Activated CD4-positive, alpha-beta T cell treated with anti-CD3 and anti-CD28 coated beads for 24 hours (primary cell): ENCODE data around the gene AKR1C2.
"Not testable (repeated sequence)": the region's sequence is repeated elsewhere in the genome, so short reads cannot be mapped to it uniquely, and the experiment has no call there.

ENCODE experiments used
- DNase-seq, 2 donors: peaks; one replicate each; pipeline ENCODE4 v3.0.0-alpha.2; 2020; ENCODE audit warnings: low read depth in 2 of 2

The AKR1C2 gene

DNA sequence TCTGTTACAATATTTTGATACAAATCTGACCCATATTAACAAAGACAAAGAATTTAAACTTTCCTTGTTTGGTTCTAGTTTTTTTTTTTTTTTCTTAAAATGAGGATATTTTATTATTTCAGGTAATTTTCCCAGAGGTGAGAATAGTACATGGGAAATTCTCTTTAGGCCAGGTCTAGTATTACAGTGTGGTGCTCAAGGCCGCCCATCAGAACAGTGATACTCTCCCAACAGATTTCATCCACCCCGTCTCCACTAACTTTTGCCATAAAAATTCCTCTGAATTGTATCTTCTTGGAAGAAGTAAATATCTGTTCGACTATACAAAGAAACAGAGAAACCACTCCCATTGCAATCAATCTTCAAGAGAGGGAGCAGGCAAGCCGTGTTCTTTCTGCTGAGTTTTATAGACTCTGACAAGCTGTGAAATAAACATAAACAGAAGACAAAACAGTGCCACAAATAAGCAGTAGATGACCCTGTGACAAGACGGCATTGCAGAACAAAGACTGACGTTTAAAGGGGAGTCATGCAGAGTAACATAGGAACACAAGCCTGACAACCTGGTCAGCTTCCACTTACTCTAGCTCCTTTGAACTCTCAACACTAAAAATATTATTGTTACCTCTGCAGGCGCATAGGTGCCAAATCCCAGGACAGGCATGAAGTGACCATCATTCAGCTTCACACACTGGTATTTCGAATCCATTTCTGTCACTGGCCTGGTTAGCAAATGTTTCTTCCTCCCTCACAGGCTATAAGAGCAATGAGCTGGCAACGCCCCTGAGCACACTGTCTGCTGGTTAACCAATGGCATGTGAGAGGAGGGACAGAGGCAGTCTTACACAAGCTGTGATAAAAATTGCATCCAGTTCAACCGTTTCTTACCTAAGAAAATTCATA lies at the start of gene AKR1C2:
TSS of gene AKR1C2 (minus strand) at position 731 of the 903 bp plus-strand sequence. CDS start at position 709, 22 bp downstream.
- DNase-seq: not testable (repeated sequence)

DNA sequence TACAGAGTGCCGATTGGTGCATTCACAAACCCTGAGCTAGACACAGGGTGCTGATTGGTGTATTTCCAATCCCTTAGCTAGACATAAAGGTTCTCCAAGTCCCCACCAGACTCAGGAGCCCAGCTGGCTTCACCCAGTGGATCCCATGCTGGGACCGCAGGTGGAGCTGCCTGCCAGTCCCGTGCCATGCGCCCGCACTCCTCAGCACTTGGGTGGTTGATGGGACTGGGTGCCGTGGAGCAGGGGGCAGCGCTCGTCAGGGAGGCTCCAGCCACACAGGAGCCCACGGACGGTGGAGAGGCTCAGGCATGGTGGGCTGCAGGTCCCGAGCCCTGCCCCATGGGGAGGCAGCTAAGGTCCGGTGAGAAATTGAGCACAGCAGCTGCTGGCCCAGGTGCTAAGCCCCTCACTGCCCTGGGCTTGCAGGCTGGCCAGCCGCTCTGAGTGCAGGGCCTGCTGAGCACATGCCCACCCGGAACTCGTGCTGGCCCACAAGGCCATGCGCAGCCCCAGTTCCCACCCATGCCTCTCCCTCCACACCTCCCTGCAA lies 49.4 kb upstream of the AKR1C2 start:
- DNase-seq: not testable (repeated sequence)

DNA sequence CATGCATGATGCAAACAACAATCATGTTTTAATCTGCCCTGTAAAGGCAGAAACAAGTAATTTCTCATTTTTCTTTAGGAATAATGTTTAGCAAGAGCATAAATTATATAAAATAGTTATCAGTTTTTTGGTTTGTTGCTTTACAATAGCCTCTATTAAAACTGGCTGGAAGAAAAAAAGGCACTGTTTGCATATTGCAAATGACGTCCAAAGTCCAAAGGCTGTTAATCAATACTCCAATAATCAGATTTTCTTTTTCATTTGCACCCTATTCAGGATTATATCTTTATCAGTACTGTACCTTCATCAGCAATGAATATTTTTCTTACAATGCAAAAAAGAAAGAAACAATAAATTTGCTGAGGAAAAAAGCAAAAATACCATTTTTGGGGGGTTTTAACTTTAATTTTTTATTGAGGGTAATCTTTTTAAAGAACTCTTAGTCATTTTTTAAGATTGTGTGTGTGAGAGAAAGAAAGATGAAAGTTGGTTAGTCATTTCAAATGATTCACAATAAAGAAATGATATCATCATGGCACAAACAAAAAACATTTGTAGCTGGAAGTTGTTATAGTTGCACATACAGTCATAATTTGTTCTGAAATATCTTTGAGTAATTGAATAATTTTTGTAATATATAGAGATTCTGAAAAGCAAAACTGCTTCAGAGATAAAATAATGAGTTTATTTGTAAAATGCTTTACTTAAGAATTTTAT lies 44.4 kb upstream of the AKR1C2 start:
- DNase-seq: no peak

DNA sequence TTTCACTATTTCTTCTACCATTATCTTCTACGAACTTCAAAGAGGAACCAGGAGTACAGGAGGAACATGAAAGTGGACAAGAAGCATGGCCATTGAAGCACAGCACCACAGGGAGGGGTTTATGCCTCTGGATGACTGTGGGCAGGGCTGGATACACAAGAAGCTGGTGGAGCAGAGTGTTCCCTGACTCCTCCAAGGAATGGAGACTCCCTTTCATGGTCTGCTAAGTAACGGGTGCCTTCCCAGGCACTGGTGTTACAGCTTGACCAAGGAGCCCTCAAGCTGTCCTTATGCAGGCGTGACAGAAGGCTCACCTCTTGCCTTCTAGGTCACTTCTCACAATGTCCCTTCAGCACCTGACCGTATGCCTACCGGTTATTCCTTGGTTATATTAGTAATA lies 43.4 kb upstream of the AKR1C2 start:
- not testable (repeated sequence) for DNase-seq

DNA sequence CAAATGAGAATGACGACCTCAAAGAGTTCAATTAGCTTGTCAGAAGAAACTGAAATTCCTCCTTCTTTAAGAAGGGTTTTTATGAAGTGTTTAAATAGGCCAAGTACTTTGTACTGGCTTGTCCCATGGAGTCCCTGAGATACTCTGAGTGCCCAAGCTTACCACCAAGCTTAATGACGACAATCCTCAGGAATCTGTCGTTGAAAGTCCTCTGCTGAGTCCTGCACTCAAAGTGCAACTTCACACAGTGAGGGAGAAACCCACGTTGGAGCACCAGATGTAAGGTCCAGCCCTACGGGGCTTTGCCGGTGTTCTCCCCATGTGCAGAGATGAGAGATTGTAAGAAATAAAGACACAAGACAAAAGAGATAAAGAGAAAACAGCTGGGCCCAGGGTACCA lies 42.8 kb upstream of the AKR1C2 start:
- DNase-seq: no peak

DNA sequence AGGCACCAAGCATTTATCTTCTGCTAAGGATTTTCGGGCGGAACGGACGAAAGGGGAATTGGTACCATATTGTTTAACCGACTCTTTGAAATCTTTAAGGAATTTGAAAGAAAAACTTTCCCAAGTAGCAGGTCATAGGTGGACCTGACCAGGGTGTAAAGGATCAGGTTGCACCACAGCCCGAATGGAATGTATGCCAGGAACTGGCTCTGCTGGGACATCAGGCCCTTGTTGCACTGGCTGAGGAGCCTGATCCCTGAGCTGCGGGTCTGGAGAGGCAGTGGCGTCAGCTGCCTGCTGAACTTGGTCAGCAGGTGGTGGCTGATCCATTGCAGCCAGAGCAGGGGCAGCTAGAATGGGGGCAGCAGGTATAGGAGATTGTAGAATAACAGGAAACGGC lies 41.4 kb upstream of the AKR1C2 start:
- no peak for DNase-seq

DNA sequence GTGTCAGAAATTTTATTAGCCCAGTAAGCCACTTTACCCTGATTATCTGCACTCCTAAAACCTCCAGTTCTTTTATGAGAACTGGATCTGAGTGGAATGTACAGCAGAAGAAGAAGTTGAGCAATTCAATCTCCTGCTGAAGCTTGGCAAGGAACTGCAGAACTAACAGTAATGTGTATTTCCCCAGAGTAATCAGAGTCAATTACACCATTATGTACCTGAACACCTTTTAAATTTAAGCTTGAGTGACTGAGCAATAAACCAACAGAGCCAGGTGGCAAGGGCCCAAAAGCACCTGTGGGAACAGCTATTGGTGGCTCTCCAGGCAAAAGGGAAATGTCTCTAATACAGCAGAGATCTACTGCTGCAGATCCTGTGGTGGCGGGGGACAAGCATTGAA lies 40.1 kb upstream of the AKR1C2 start:
- no peak for DNase-seq

DNA sequence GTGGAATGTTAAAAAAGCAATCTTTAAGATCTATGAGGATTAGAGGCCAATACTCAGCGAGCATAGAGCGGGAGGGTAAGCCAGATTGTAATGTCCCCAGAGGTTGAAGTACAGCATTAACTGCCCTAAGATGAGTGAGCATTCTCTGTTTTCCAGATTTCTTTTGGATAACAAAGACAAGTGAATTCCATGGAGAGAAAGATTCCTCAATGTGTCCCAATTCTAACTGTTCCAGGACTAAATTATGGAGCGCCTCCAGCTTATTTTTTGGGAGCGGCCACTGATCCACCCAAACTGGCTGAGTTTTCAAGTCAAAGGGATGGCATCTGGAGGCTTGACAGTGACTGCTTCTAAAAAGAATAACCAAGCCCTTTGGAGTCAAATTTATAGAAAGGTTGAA lies 39.3 kb upstream of the AKR1C2 start:
- no peak for DNase-seq

DNA sequence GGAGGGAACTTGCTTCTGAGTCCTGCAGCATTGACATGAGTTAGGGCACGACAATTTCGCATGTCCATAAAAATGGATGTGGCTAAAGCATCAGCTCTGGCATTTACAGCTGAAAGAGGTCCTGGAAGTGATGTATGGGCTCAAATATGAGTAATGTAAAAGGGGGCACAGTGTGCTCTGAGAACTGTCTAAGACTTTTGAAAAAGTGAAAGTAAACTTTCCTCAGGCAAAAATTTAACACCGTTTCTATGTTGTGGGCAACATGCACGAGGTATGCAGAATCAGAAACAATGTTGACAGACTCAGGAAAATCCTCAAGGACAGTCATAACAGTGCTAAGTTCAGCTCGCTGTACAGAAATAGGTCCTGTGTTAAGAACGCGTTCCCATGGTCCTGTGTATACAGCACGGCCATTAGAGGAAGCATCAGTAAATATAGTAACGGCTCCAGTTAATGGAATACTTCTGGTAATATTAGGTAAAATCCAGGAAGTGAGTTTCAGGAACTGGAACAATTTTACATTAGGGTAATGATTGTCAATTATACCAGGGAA lies 37.9 kb upstream of the AKR1C2 start:
- no peak for DNase-seq

DNA sequence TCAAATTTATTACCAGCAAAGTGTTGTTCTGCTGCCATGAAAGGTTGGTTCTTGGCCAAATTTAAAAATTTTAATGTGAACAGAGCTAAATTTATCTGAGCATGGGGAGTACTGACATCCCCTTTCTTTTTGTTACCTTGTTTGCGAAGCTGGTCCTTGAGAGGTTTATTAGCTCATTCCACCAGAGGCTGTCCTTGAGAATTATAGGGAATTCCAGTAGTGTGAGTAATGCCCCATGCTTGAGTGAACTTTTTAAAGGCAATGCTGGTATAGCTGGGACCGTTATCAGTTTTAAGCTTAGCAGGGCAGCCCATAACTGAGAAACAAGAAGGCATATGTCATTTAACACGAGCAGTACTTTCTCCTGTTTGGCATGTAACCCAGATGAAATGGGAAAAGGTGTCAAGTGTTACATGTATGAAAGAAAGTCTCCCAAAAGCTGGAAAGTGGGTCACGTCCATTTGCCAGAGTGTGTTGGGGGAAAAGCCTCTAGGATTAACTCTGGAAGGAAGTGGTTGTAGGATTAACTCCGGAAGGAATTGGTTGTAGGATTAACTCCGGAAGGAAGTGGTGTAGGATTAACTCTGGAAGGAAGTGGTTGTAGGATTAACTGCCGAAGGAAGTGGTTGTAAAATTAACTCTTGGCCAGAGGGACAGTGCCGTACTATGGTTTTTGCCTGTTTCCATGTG lies 37.3 kb upstream of the AKR1C2 start:
- DNase-seq: no peak

DNA sequence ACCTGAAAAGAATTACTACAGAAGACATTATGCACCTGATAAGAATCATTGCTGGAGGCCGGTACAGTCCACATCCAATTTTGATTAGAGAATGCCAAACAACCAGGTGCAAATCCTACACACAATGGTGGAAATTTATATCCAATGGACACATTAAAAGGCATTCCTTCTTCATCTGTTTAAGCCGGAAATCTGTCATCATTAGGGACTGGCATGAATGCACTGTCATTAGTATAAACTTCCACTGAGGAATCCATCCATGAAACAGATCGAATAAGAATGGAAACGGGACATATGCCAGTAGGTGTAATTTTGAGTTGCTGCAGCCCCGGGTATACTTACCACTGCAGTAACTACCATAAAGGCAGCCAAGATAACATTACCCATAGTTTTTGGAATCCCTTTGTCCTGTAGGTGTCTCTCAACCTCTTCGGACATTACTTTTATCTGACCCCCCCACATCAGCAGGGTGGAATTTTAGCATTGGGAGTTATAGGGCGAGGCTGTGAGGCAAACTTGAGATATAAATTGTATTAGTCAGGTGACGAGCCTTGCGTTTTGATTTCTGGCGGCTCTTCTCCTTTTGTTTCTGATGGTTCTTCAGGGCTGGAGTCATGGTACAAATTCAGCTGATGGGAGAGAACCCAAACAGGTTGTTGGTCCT lies 36.5 kb upstream of the AKR1C2 start:
- no peak for DNase-seq

DNA sequence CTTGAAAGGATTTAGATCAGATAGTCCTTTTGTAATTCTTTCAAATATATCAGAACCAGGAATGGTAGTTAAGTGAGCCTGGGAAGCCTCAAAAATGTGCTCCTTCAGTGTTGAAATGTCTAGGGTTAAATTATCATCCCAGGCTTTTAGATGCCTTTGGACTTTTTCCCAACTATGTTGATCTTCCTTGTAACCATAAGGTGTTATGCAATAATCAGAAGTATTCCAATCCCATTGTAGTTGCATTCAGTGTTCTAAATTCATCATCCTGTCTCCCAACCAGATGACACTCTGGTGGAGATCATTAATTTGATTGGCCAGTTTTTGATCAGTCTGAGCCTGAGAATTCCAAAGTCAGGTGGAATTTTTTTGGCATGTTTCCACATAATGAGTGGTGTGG lies 35.1 kb upstream of the AKR1C2 start:
- no peak for DNase-seq

DNA sequence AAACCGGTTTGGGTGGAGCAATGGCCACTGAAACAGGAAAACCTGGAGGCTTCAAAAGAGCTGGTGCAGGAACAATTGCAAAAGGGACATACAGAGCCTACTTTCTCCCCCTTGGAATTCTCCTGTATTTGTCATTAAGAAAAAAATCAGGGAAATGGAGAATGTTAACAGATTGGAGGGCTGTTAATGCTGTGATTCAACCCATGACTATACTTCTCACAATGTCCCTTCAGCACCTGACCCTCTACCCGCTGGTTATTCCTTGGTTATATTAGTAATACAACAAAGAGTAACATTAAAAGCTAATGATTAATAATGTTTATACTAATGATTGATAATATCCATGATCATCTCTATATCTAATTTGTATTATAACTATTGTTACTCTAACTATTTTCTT lies 34.4 kb upstream of the AKR1C2 start:
- no peak for DNase-seq

DNA sequence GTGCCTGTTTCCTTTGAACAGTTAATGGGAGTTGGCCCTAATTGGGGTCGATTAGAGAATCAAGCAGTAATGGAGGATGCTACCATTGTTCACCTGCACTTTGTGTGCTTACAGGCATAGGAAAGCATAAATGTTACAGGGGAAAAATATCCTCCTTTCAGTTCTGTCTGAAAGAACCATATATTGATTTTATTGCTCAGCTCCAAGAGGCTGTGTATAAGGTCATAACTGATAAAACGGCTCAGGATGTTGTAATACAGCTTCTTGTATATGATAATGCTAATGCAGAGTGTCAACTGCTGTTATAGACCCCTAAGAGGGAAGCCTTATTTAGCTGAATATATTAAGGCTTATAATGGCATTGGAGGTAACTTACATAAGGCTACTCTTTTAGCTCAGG lies 32.9 kb upstream of the AKR1C2 start:
- no peak for DNase-seq

DNA sequence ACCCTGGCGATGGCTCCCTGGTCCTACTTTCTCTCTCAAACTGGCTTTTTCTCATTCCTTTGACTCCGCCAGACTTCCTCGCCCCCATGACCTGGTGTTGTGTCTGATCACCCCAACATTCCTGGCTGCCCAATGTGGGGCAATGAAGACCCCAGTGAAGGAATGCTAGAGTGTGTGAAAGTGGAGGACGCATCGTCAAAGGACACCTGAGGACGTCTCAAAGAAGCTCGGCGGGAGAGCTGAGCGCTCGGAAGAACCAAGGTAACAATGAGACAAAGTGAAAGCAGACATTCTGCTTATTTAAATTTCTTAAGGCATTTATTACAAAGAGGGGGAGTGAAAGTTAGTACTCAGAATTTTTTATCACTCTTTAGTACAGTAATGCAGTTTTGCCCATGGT lies 31.7 kb upstream of the AKR1C2 start:
- DNase-seq: no peak

DNA sequence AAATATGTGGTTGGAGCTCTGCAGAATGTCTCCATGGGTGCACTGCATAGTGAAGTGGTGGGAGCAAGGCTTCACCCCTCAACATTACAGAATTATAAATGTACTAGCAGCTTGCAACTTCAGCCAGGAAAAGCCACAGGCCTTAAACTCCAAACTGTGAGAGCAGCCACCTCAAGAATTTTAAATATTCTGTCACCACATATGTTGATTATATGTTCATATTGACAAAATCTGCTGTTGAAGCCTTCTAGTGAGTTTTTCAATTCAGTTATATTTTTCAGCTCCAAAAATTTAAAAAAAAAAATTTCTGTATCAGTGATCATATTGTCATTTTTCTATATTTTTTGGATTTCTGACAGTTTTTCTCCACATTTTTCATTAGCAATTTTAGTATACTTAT lies 30.9 kb upstream of the AKR1C2 start:
- DNase-seq: no peak

DNA sequence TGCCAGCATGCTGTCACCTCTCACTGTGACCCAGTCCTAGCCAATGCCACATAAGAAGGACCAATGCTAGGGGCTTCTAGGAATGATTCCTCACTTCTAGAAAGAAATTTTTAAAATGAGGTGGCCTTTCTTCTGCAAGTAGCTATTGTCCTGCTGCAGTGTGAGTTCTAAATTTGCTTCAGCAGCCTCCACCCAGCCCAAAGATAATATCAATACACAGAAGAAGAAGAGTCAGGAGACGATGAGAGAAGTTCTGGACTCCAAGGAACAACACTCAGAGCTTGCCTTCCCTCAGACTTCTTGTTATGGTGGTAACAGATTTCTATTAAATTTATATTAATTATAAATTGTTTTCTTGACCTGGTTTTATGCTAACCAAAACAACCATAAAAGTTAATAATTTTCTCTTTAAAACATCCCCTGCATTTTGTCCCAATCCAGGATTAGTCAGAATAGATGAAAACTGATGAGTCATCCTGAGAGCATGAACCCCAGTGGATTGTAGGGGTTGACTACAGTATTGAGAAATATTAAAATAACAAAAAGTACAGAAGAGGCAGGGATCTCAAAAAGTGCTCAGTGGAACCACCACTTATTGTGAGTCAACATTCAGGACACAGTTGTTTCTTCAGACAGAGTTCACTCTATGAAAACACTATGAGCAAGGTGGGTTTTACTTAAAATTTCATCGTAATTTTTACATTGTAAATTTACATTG lies 29.6 kb upstream of the AKR1C2 start:
- DNase-seq: no peak

DNA sequence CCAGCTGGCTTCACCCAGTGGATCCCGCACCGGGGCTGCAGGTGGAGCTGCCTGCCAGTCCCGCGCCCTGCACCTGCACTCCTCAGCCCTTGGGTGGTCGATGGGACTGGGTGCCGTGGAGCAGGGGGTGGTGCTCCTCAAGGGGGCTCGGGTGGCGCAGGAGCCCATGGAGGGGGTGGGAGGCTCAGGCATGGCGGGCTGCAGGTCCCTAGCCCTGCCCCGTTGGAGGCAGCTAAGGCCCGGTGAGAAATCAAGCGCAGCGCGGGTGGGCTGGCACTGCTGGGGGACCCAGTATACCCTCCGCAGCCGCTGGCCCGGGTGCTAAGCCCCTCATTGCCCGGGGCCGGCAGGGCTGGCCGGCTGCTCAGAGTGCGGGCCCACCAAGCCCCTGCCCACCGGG lies 28.8 kb upstream of the AKR1C2 start:
- DNase-seq: not testable (repeated sequence)

DNA sequence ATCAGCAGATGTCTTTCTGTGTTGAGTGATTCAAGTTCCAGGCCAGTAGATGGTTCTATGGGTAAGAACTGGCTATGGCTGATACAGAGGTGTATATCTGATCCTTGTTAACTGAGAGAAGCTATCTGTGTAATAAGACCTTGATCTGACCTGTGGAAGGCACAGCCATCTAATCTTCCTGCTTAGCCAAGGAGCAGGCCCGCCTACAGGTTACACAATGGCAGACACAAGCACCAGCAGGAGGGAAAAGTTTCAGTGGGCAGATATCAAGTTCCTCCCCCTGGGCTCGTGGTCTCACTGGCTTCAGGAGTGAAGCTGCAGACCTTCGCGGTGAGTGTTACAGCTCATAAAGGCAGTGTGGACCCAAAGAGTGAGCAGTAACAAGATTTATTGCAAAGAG lies 27.9 kb upstream of the AKR1C2 start:
- DNase-seq: not testable (repeated sequence)

DNA sequence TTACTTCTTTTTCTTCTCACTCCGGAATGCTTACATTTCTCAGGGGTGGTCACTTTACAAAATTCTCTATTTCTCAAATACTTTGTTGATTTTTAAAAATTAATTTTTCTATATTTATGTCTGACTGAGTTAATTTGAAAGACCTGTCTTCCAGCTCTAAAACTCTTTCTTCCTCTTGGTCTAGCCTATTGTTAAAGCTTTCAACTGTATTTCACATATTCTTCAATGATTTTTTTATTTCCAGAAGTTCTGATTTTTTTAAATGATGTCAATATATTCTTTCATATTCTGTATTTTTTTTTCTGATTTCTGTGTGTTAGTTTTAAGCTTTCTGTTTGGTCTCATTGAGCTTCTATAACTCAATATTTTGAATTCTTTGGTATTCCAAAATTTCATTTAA lies 27.3 kb upstream of the AKR1C2 start:
- DNase-seq: no peak

DNA sequence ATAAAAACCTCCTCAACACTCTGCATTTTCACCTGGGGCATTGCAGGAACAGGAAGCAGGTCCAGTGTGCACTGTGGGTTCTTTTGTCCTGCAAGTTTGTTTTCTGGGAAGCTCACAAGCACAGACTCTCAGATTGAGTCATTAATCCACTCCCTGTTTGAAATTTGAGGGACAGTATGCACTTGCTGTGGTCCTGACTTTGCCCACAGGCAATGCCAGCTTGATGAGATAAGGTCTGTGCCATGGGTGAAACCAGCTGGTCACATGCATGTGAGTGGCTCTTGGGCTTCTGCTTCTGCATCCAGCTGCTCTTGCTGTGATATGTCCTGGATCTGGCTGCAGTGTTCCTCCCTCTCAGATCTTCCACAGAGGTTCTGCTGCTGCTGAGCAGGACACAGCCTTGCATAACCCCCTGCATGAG lies 21.8 kb upstream of the AKR1C2 start:
- DNase-seq: not testable (repeated sequence)
